ENCODE results near the gene GAD1. TPM values are rescaled to one million over a fixed set of nuclear protein-coding genes. Genes with fewer than 3 reads are reported as not detected.

GAD1 gene
- polyA plus RNA-seq, 2 of the 4 experiments (the other 2 are of a cell fraction): 0.15 to 0.48 TPM

DNA sequence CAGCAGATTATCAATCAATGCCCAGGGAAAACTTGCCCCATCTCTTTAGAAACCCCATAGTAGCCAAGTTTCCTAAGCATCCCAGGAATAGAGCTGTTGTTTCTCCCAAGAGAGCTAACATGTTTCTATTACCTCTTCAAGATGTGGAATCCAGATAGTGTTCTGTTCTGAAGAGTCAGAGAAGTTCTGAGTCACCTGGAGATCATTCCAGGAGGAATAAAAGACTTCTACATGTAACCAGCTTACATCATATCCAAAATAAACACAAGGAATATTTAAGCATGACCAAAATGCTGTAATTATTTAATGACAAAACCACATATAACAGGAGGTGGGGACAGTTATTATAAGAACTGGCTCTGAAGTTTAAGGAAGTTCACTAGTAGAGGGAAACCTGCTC lies 61.4 kb downstream of the GAD1 start:
- DNase-seq (ENCODE audit: low read depth in 1 of 2, low spot score in 1 of 2): no peak
- no peak for FAIRE-seq
- POLR2A ChIA-PET: interaction anchor here (1.0 kb wide), 1 partner anchor 51 kb away, joined by 3 read pairs; the partner anchor contains the start of gene GORASP2

GRCh38 chr2:170878505-170878904 lies 61.8 kb downstream of the GAD1 start:
- WGBS (ENCODE audit: missing lambda C conversion rate): 12% methylated on average over 1 of the region's 1 CpG
- ATAC-seq (no peak), DNase-seq (ENCODE audit: low read depth in 1 of 2, low spot score in 1 of 2) (no peak), FAIRE-seq (no peak)
- no peak overlapping the region for H3K27ac ChIP-seq
- no peak overlapping the region for H3K4me2 ChIP-seq
- H3K9me3 ChIP-seq: no peaks in the 10 kb centered on the region
- POLR2A ChIA-PET: interaction anchor here (1.0 kb wide), 1 partner anchor 50 kb away, joined by 3 read pairs; the partner anchor contains the start of gene GORASP2
- no peak overlapping the region for H3K4me3 ChIP-seq
- H3K4me1 ChIP-seq: no peaks in the 10 kb centered on the region
- CTCF ChIA-PET: interaction anchor here (1.8 kb wide), 1 partner anchor 63 kb away, joined by 6 read pairs; the partner anchor contains the start of gene GAD1
- no peak for TF ChIP-seq TFCP2L1 (CRISPR knock-in tag; IDR thresholded peaks at IDR 0.05)
- no peak for TF ChIP-seq HOXB5 (CRISPR knock-in tag; IDR thresholded peaks at IDR 0.05)
- TF ChIP-seq ESRRA (IDR thresholded peaks at IDR 0.05; ENCODE audit: borderline replicate concordance, low read length): no peak
- TF ChIP-seq NFE2L2 (conservative IDR thresholded peaks at IDR 0.05; ENCODE audit: low read length): no peak

More for the DNA sequence above, 61.4 kb downstream of the GAD1 start:
- Histone ChIP-seq H3K27ac (no peak overlapping the region), H3K4me1 (no peaks in the 10 kb centered on the region), H3K4me2 (no peak overlapping the region), H3K9me3 (no peaks in the 10 kb centered on the region), H3K4me3 (no peak overlapping the region)
- CTCF ChIA-PET: interaction anchor here (1.2 to 1.8 kb wide), 2 partner anchors 33 to 62 kb away, joined by 3 to 6 read pairs; partner anchors contain the start of gene GAD1
- no peak for ATAC-seq
- no peak for TF ChIP-seq MAZ (IDR thresholded peaks at IDR 0.05; ENCODE audit: borderline replicate concordance, low read depth, low read length)
- no peak for TF ChIP-seq ESRRA (IDR thresholded peaks at IDR 0.05; ENCODE audit: borderline replicate concordance, low read length)

DNA sequence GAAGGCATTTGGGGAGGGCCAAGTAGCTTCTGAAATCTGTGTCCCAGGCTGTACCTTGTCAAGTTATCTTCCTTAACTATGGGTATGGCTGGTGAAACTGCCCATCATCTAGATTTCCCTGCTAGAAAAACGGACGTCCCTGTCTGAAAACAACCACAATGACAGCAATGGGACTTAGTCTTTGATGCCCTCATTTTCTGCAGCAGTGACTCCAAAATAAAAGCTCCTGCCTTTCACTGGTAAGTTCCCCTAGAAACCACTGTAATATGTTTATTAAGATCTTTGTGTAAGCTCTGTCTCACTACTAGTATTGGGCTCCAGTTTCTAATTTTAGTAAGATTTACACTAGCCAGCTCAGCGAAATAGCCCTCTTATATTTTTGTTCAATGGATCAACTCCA lies 65.2 kb downstream of the GAD1 start:
- no peak for ATAC-seq
- no peak for TF ChIP-seq SREBF2 (IDR thresholded peaks at IDR 0.05)
- TF ChIP-seq HOXB13 (CRISPR knock-in tag; IDR thresholded peaks at IDR 0.05; ENCODE audit: low read depth): no peak
- TF ChIP-seq TP53 (CRISPR knock-in tag; IDR thresholded peaks at IDR 0.05): no peak
- POLR2A ChIA-PET: no interaction called here
- Histone ChIP-seq H3K27ac (no peak overlapping the region), H3K4me2 (no peak overlapping the region), H3K4me3 (no peak overlapping the region), H3K9me3 (no peaks in the 10 kb centered on the region), H3K4me1 (no peaks in the 10 kb centered on the region)
- FAIRE-seq: no peak
- WGBS (ENCODE audit: missing lambda C conversion rate): 4% methylated on average over 3 of the region's 3 CpGs
- CTCF ChIA-PET: interaction anchor here (1.0 to 6.6 kb wide), 3 partner anchors 10 to 69 kb away, joined by 3 to 39 read pairs (median 4); partner anchors contain the start of gene GORASP2
- no peak for DNase-seq (ENCODE audit: low read depth in 1 of 2, low spot score in 1 of 2)

- 21% methylated on average over 2 of the region's 2 CpGs for WGBS (ENCODE audit: missing lambda C conversion rate)
- no peaks in the 10 kb centered on the region for H3K4me1 ChIP-seq
- no peak for FAIRE-seq
- ChIA-PET CTCF (interaction anchor here (1.9 to 6.6 kb wide), 2 partner anchors 11 to 70 kb away, joined by 4 to 39 read pairs; no protein-coding TSS in a partner anchor), POLR2A (no interaction called here)
- H3K27ac ChIP-seq: no peak overlapping the region
- no peak for DNase-seq (ENCODE audit: low read depth in 1 of 2, low spot score in 1 of 2)
- ATAC-seq: no peak
- no peak overlapping the region for H3K4me2 ChIP-seq
- H3K9me3 ChIP-seq: no peaks in the 10 kb centered on the region
- TF ChIP-seq ESRRA (IDR thresholded peaks at IDR 0.05; ENCODE audit: borderline replicate concordance, low read length) (no peak), RNF2 (IDR thresholded peaks at IDR 0.05; ENCODE audit: borderline replicate concordance, low read depth) (no peak), SREBF2 (IDR thresholded peaks at IDR 0.05) (no peak), KDM5A (IDR thresholded peaks at IDR 0.05) (no peak), PHF8 (IDR thresholded peaks at IDR 0.05; ENCODE audit: borderline replicate concordance, low read depth) (no peak), BCL3 (IDR thresholded peaks at IDR 0.05) (no peak), E2F6 (IDR thresholded peaks at IDR 0.05; ENCODE audit: borderline replicate concordance, low read depth) (no peak), EHMT2 (IDR thresholded peaks at IDR 0.05; ENCODE audit: low read depth) (no peak), EP300 (IDR thresholded peaks at IDR 0.05) (no peak), BHLHE40 (IDR thresholded peaks at IDR 0.05; ENCODE audit: low read depth, low read length) (no peak), HMGXB4 (CRISPR knock-in tag; IDR thresholded peaks at IDR 0.05; ENCODE audit: borderline replicate concordance) (no peak), JUNB (IDR thresholded peaks at IDR 0.05) (no peak), MAZ (IDR thresholded peaks at IDR 0.05; ENCODE audit: borderline replicate concordance, low read depth, low read length) (no peak), TP53 (CRISPR knock-in tag; IDR thresholded peaks at IDR 0.05) (no peak)
- TF ChIP-seq, protein P1, sequence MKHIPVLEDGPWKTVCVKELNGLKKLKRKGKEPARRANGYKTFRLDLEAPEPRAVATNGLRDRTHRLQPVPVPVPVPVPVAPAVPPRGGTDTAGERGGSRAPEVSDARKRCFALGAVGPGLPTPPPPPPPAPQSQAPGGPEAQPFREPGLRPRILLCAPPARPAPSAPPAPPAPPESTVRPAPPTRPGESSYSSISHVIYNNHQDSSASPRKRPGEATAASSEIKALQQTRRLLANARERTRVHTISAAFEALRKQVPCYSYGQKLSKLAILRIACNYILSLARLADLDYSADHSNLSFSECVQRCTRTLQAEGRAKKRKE (CRISPR knock-in tag; IDR thresholded peaks at IDR 0.05; ENCODE audit: low read depth): no peak
- H3K4me3 ChIP-seq: no peak overlapping the region
Observed at GRCh38 chr2:170882758-170883157, 66.1 kb downstream of the GAD1 start.

Data from A549 (cell line).